ENCODE measurements around the gene SLC25A53. TPM values are rescaled to one million over a fixed set of nuclear protein-coding genes. Genes with fewer than 3 reads are reported as not detected.

Gene SLC25A53
- total and polyA plus RNA-seq, 2 donors (not counting 1 experiment from before 2014, with no cell fraction given): 10.3 to 20.7 TPM

- Mint-ChIP-seq H3K4me1 (no peaks in the 10 kb centered on the region), H3K27me3 (no peaks in the 10 kb centered on the region), H3K4me3 (no peak overlapping the region), H3K27ac (no peak overlapping the region), H3K9me3 (ENCODE audit: insufficient read depth) (no peaks in the 10 kb centered on the region)
- no peak overlapping the region for H3K4me2 ChIP-seq (replicated peaks; ENCODE audit: low read depth, low read length, poor library complexity, severe bottlenecking)
- no peaks in the 10 kb centered on the region for H3K27me3 ChIP-seq (replicated peaks in 1 of 4; ENCODE audit: control extremely low read depth in 1 of 4, control insufficient read depth in 3 of 4, insufficient read depth in 4 of 4, low read length in 3 of 4)
- no peaks in the 10 kb centered on the region for H3K79me2 ChIP-seq (ENCODE audit: control insufficient read depth, insufficient read depth, low read length)
- no peak overlapping the region for H3K4me3 ChIP-seq (ENCODE audit: control extremely low read depth in 1 of 5, extremely low read depth in 1 of 5, insufficient read depth in 1 of 5, low read depth in 2 of 5, low read length in 4 of 5)
- DNase-seq: no peak
- H3K9me3 ChIP-seq (ENCODE audit: control extremely low read depth in 1 of 3, control insufficient read depth in 2 of 3, insufficient read depth in 1 of 3, low read length in 2 of 3): no peaks in the 10 kb centered on the region
- no peaks in the 10 kb centered on the region for H3K4me1 ChIP-seq (ENCODE audit: control insufficient read depth in 2 of 2, insufficient read depth in 2 of 2, low read length in 2 of 2)
- TF ChIP-seq EZH2 (IDR thresholded peaks at IDR 0.05; ENCODE audit: borderline replicate concordance, insufficient read depth, low read depth, low read length, poor library complexity, severe bottlenecking) (no peak), CTCF (IDR thresholded peaks at IDR 0.05) (no peak)
- intact Hi-C loops (cut with micrococcal nuclease): no loop called here
- H3K27ac ChIP-seq (ENCODE audit: low read length in 2 of 2): no peak overlapping the region
- H2AFZ ChIP-seq (ENCODE audit: insufficient read depth, low read depth, low read length, poor library complexity, severe bottlenecking): no peak overlapping the region
- no peaks in the 10 kb centered on the region for H4K20me1 ChIP-seq (ENCODE audit: control insufficient read depth, insufficient read depth, low read length, poor library complexity, severe bottlenecking)
- WGBS (ENCODE audit: insufficient coverage): 90% methylated on average over 2 of the region's 5 CpGs
- H3K36me3 ChIP-seq (replicated peaks in 1 of 2; ENCODE audit: control extremely low read depth in 1 of 2, control insufficient read depth in 1 of 2, extremely low read depth in 1 of 2, insufficient read depth in 2 of 2, low read length in 1 of 2): peaks cover 2 to 24% of the 10 kb centered on the region in 2 experiments
- CTCF ChIA-PET: no interaction called here
- ATAC-seq (ENCODE audit: low read depth): no peak
- no peak overlapping the region for H3K9ac ChIP-seq (ENCODE audit: low read length)
- POLR2A ChIA-PET: no interaction called here
Observed at GRCh38 chrX:104189837-104190236, 33.0 kb upstream of the SLC25A53 start.

DNA sequence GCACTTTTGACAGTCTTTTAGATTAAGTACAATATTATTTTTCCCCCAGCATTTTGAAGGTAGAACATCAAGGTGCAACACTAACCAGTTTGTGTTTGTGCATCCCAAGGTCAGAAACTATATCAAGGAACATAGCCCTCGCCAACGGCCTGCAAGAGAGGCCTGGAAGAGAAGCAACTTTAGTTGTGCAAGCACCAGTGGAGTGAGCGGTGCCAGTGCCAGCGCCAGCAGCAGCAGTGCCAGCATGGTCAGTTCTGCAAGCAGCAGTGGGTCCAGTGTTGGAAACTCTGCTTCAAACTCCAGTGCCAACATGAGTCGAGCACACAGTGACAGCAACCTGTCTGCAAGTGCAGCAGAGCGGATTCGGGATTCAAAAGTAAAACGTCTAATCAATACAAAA is 31.1 kb upstream of the SLC25A53 start:
- H3K4me1 ChIP-seq (ENCODE audit: control insufficient read depth in 2 of 2, insufficient read depth in 2 of 2, low read length in 2 of 2): no peaks in the 10 kb centered on the region
- ChIA-PET CTCF (interaction anchor here (2.7 kb wide), 1 partner anchor 7 kb away, joined by 7 read pairs; no protein-coding TSS in a partner anchor), POLR2A (no interaction called here)
- intact Hi-C loops (cut with micrococcal nuclease): no loop called here
- H3K4me3 Mint-ChIP-seq: no peak overlapping the region
- no peaks in the 10 kb centered on the region for H4K20me1 ChIP-seq (ENCODE audit: control insufficient read depth, insufficient read depth, low read length, poor library complexity, severe bottlenecking)
- no peaks in the 10 kb centered on the region for H3K27me3 Mint-ChIP-seq
- DNase-seq (no peak), ATAC-seq (ENCODE audit: low read depth) (no peak)
- no peaks in the 10 kb centered on the region for H3K79me2 ChIP-seq (ENCODE audit: control insufficient read depth, insufficient read depth, low read length)
- TF ChIP-seq CTCF (IDR thresholded peaks at IDR 0.05) (no peak), EZH2 (IDR thresholded peaks at IDR 0.05; ENCODE audit: borderline replicate concordance, insufficient read depth, low read depth, low read length, poor library complexity, severe bottlenecking) (no peak)
- H3K27ac ChIP-seq (ENCODE audit: low read length in 2 of 2): no peak overlapping the region
- H3K4me3 ChIP-seq (ENCODE audit: control extremely low read depth in 1 of 5, extremely low read depth in 1 of 5, insufficient read depth in 1 of 5, low read depth in 2 of 5, low read length in 4 of 5): no peak overlapping the region
- H3K4me2 ChIP-seq (replicated peaks; ENCODE audit: low read depth, low read length, poor library complexity, severe bottlenecking): no peak overlapping the region
- H3K27ac Mint-ChIP-seq: no peak overlapping the region
- no peaks in the 10 kb centered on the region for H3K4me1 Mint-ChIP-seq
- no peaks in the 10 kb centered on the region for H3K9me3 ChIP-seq (ENCODE audit: control extremely low read depth in 1 of 3, control insufficient read depth in 2 of 3, insufficient read depth in 1 of 3, low read length in 2 of 3)
- H3K27me3 ChIP-seq (replicated peaks in 1 of 4; ENCODE audit: control extremely low read depth in 1 of 4, control insufficient read depth in 3 of 4, insufficient read depth in 4 of 4, low read length in 3 of 4): no peaks in the 10 kb centered on the region
- 100% methylated on average over 4 of the region's 8 CpGs for WGBS (ENCODE audit: insufficient coverage)
- H2AFZ ChIP-seq (ENCODE audit: insufficient read depth, low read depth, low read length, poor library complexity, severe bottlenecking): no peak overlapping the region
- no peak overlapping the region for H3K9ac ChIP-seq (ENCODE audit: low read length)
- peaks cover 2 to 24% of the 10 kb centered on the region in 2 experiments for H3K36me3 ChIP-seq (replicated peaks in 1 of 2; ENCODE audit: control extremely low read depth in 1 of 2, control insufficient read depth in 1 of 2, extremely low read depth in 1 of 2, insufficient read depth in 2 of 2, low read length in 1 of 2)
- no peaks in the 10 kb centered on the region for H3K9me3 Mint-ChIP-seq (ENCODE audit: insufficient read depth)
